ENCODE measurements around the gene COL1A1.
A peak's percentile ranks its signal among the peaks of the same experiment; 100 is the strongest.

Gene COL1A1

GRCh38 chr17:50169881-50170459, 31.5 kb downstream of the COL1A1 start:
- no peak for TF ChIP-seq CTCF (IDR thresholded peaks at IDR 0.05)

GRCh38 chr17:50169121-50169764, 32.2 kb downstream of the COL1A1 start:
- TF ChIP-seq CTCF (IDR thresholded peaks at IDR 0.05) = peak; percentile 77

GRCh38 chr17:50168319-50168718, 33.1 kb downstream of the COL1A1 start:
- no peak for TF ChIP-seq CTCF (IDR thresholded peaks at IDR 0.05)

GRCh38 chr17:50167371-50167770, 34.1 kb downstream of the COL1A1 start:
- TF ChIP-seq CTCF (IDR thresholded peaks at IDR 0.05) = no peak

GRCh38 chr17:50166518-50167181, 34.8 kb downstream of the COL1A1 start:
- no peak for TF ChIP-seq CTCF (IDR thresholded peaks at IDR 0.05)

- TF ChIP-seq CTCF (IDR thresholded peaks at IDR 0.05) = no peak
Observed at GRCh38 chr17:50165867-50166517, 35.4 kb downstream of the COL1A1 start, which contains the start of gene SGCA. TSS of gene SGCA (plus strand) at chr17:50166005. CDS start at chr17:50166041, 36 bp downstream.

- TF ChIP-seq CTCF (IDR thresholded peaks at IDR 0.05) = no peak
Observed at GRCh38 chr17:50165466-50165865, 36.0 kb downstream of the COL1A1 start.
